B cell (primary cell): Measurements from ENCODE around the gene SUMO3. TPM values are rescaled to one million over a fixed set of nuclear protein-coding genes. Genes with fewer than 3 reads are reported as not detected.

Experiments
- ATAC-seq: fragments of 200-7000 bp; cut with Tn5 transposase; one replicate; pipeline ENCODE4 v1.10.0; 2021; ENCODE audit warnings: low read depth, mild to moderate bottlenecking, moderate number of reproducible peaks, moderate library complexity
- CTCF ChIA-PET: fragments of 350-600 bp; sonication (Branson Sonifier 250); formaldehyde crosslinking; loops from one replicate; lab custom pipeline; 2021; ENCODE audit warnings: antibody characterized with exemption, inconsistent platforms; lab: Charles Lee
- POLR2A ChIA-PET: fragments of 350-600 bp; sonication (Branson Sonifier 250); formaldehyde crosslinking; loops from one replicate; lab custom pipeline; 2021; ENCODE audit warnings: antibody characterized with exemption; lab: Charles Lee
- DNase-seq: peaks from one replicate; pipeline ENCODE4 v3.0.0; 2013
- H2AFZ ChIP-seq: 2 replicates; pipeline ENCODE4 v1.6.1; 2012; ENCODE audit warnings: mild to moderate bottlenecking, low read depth, low read length; ENCODE audit not compliant: insufficient read depth, poor library complexity, severe bottlenecking
- H3K27ac ChIP-seq, 2 donors: 1 replicate in 1 of 2; 2 replicates in 1 of 2; pipeline ENCODE4 v1.5.1; 2012 to 2013; ENCODE audit warnings: low read length in 2 of 2, mild to moderate bottlenecking in 2 of 2, moderate library complexity in 1 of 2
- H3K27me3 ChIP-seq, 4 experiments: fragments of 200-600 bp in 1 of 4; sonication (generic) in 1 of 4; replicated peaks in 1 of 4; 1 replicate in 2 of 4; 2 replicates in 2 of 4; pipeline versions ENCODE4 v1.6.1 to v1.7.0; 2013 to 2016; ENCODE audit warnings: low read length in 3 of 4, mild to moderate bottlenecking in 2 of 4, mixed read lengths in 1 of 4, moderate library complexity in 1 of 4; ENCODE audit not compliant: insufficient read depth in 4 of 4, control insufficient read depth in 3 of 4; ENCODE audit errors: control extremely low read depth in 1 of 4
- H3K36me3 ChIP-seq, 2 experiments: replicated peaks in 1 of 2; 1 replicate in 1 of 2; 2 replicates in 1 of 2; pipeline versions ENCODE4 v1.6.1 to v1.7.1; 2013; ENCODE audit warnings: low read length in 1 of 2; ENCODE audit not compliant: insufficient read depth in 2 of 2, control insufficient read depth in 1 of 2; ENCODE audit errors: control extremely low read depth in 1 of 2, extremely low read depth in 1 of 2
- H3K4me1 ChIP-seq, 2 donors: fragments of 200-600 bp in 1 of 2; sonication (generic) in 1 of 2; 1 replicate in 1 of 2; 2 replicates in 1 of 2; pipeline versions ENCODE4 v1.5.1 to v1.6.1; 2013 to 2017; ENCODE audit warnings: low read length in 2 of 2; ENCODE audit not compliant: control insufficient read depth in 2 of 2, insufficient read depth in 2 of 2
- H3K4me2 ChIP-seq: replicated peaks from 2 replicates; pipeline ENCODE3; 2012; ENCODE audit warnings: mild to moderate bottlenecking, low read depth, low read length; ENCODE audit not compliant: poor library complexity, severe bottlenecking
- H3K4me3 ChIP-seq, 5 experiments: fragments of 200-600 bp in 1 of 5; sonication (generic) in 1 of 5; 1 replicate in 3 of 5; 2 replicates in 2 of 5; pipeline versions ENCODE4 v1.5.1 to v1.7.0; 2011 to 2016; ENCODE audit warnings: low read length in 4 of 5, mild to moderate bottlenecking in 4 of 5, low read depth in 2 of 5, control low read depth in 1 of 5, moderate library complexity in 1 of 5; ENCODE audit not compliant: insufficient read depth in 1 of 5; ENCODE audit errors: control extremely low read depth in 1 of 5, extremely low read depth in 1 of 5
- H3K79me2 ChIP-seq: fragments of 200-600 bp; sonication (generic); one replicate; pipeline ENCODE4 v1.6.0; 2016; ENCODE audit warnings: low read length; ENCODE audit not compliant: control insufficient read depth, insufficient read depth
- H3K9ac ChIP-seq: fragments of 200-600 bp; sonication (generic); 2 replicates; pipeline ENCODE4 v1.6.1; 2017; ENCODE audit warnings: mild to moderate bottlenecking, low read length, moderate library complexity
- H3K9me3 ChIP-seq, 3 donors: one replicate each; pipeline versions ENCODE4 v1.6.1 to v1.7.1; 2013; ENCODE audit warnings: low read length in 2 of 3; ENCODE audit not compliant: control insufficient read depth in 2 of 3, insufficient read depth in 1 of 3; ENCODE audit errors: control extremely low read depth in 1 of 3
- H4K20me1 ChIP-seq: 2 replicates; pipeline ENCODE4 v1.6.0; 2012; ENCODE audit warnings: mild to moderate bottlenecking, low read length; ENCODE audit not compliant: insufficient read depth, control insufficient read depth, poor library complexity, severe bottlenecking
- H3K27ac Mint-ChIP-seq: one replicate; pipeline ENCODE4 v1.8.0; 2021; ENCODE audit warnings: mixed read lengths
- H3K27me3 Mint-ChIP-seq: one replicate; pipeline ENCODE4 v1.8.0; 2021; ENCODE audit warnings: mixed read lengths
- H3K4me1 Mint-ChIP-seq: one replicate; pipeline ENCODE4 v1.8.0; 2021; ENCODE audit warnings: mixed read lengths
- H3K4me3 Mint-ChIP-seq: one replicate; pipeline ENCODE4 v1.8.0; 2021; ENCODE audit warnings: mixed read lengths
- H3K9me3 Mint-ChIP-seq: one replicate; pipeline ENCODE4 v1.8.0; 2022; ENCODE audit warnings: mixed read lengths; ENCODE audit not compliant: insufficient read depth
- EZH2 ChIP-seq: IDR thresholded peaks from 2 replicates; pipeline ENCODE4 v1.6.1; 2012; ENCODE audit warnings: borderline replicate concordance, low read depth, mild to moderate bottlenecking, moderate library complexity, low read length; ENCODE audit not compliant: insufficient read depth, poor library complexity, severe bottlenecking
- WGBS: methylation state at CpG from one replicate; pipeline ENCODE4 v1.1.5; 2013; ENCODE audit warnings: missing lambda C conversion rate; ENCODE audit not compliant: insufficient coverage; 5-methylcytosine and 5-hydroxymethylcytosine counted together
- intact Hi-C: fragments of 100-400 bp; cut with micrococcal nuclease; formaldehyde crosslinking; loops from one replicate; pipeline ENCODE4 v1.10.0; 2022
- polyA plus RNA-seq: library from polyadenylated mRNA; depleted of rRNA; stranded (reverse); fragments of >200 nt; gene quantifications from 2 replicates; pipeline ENCODE4 v1.2.3, GENCODE V29; 2012
- total RNA-seq, 2 donors: library from RNA; stranded (reverse); fragments of 120-200 nt in 1 of 2; gene quantifications; 1 replicate in 1 of 2; 2 replicates in 1 of 2; pipeline versions ENCODE4 v1.2.3 to v1.2.4, GENCODE V29; 2013 to 2022
- TF ChIP-seq, protein P1 (sequence below): fragments of 200-600 bp; IDR thresholded peaks from one replicate; pipeline ENCODE4 v1.8.0; 2022; ENCODE audit warnings: antibody characterized with exemption, mild to moderate bottlenecking

The SUMO3 gene
- total and polyA plus RNA-seq, 2 donors (not counting 1 experiment from before 2014, with no cell fraction given) = 37.6 to 44.8 TPM

DNA sequence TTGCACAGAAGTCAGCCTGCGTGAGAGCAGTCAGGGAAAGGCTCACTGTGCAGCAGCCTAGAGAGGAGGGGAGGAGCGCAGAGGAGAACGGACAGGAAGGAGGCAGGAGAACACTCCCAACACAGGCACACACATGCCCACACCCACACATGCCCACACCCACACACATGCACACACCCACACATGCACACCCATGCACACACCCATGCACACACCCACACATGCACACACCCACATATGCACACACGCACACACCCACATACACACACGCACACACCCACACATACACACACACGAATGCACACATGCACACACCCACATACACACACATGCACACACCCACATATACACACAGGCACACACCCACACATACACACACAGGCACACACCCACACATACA is 7.1 kb downstream of the SUMO3 start:
- no peaks in the 10 kb centered on the region for H3K9me3 ChIP-seq
- peak overlapping the region; percentile 34 for H3K27ac Mint-ChIP-seq
- DNase-seq = no peak
- WGBS = 92% methylated on average over 4 of the region's 6 CpGs
- H3K27ac ChIP-seq = no peak overlapping the region
- TF ChIP-seq, protein P1, sequence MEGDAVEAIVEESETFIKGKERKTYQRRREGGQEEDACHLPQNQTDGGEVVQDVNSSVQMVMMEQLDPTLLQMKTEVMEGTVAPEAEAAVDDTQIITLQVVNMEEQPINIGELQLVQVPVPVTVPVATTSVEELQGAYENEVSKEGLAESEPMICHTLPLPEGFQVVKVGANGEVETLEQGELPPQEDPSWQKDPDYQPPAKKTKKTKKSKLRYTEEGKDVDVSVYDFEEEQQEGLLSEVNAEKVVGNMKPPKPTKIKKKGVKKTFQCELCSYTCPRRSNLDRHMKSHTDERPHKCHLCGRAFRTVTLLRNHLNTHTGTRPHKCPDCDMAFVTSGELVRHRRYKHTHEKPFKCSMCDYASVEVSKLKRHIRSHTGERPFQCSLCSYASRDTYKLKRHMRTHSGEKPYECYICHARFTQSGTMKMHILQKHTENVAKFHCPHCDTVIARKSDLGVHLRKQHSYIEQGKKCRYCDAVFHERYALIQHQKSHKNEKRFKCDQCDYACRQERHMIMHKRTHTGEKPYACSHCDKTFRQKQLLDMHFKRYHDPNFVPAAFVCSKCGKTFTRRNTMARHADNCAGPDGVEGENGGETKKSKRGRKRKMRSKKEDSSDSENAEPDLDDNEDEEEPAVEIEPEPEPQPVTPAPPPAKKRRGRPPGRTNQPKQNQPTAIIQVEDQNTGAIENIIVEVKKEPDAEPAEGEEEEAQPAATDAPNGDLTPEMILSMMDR = no peak
- TF ChIP-seq EZH2 = no peak
- no peak overlapping the region for H3K4me2 ChIP-seq
- H3K4me3 Mint-ChIP-seq = no peak overlapping the region
- H4K20me1 ChIP-seq = peaks cover 55% of the 10 kb centered on the region
- no peaks in the 10 kb centered on the region for H3K9me3 Mint-ChIP-seq
- H3K79me2 ChIP-seq = peaks cover 45% of the 10 kb centered on the region
- no peak overlapping the region for H2AFZ ChIP-seq
- no peaks in the 10 kb centered on the region for H3K4me1 ChIP-seq
- H3K36me3 ChIP-seq = peaks cover 1 to 31% of the 10 kb centered on the region in 2 experiments
- intact Hi-C loops = loop anchor here (10.0 kb wide), 2 partner anchors 264 to 1836 kb away; partner anchors contain the start of genes ADARB1 and PKNOX1
- peaks cover 6% of the 10 kb centered on the region for H3K4me1 Mint-ChIP-seq
- ChIA-PET CTCF (no interaction called here), POLR2A (no interaction called here)
- H3K27me3 ChIP-seq = no peaks in the 10 kb centered on the region
- H3K4me3 ChIP-seq = no peak overlapping the region
- H3K27me3 Mint-ChIP-seq = no peaks in the 10 kb centered on the region
- no peak for ATAC-seq
- H3K9ac ChIP-seq = no peak overlapping the region

DNA sequence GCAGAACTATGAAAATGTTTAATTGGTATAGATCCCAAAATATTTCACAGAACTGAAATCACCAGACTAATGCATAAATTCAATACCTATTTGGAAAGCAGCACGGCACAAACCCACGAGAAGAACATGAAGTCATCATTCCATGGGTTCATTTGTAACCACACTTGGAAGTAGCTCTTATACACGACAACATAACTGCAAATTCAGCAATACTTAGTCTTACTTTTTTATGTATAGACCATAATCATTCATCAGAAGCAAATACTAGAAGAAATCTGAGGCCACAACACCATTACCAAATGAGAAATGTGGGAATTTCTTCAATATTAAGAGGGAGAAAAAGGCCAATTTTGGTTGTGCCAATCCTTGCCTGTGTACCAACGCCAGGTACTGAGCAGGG is 12.0 kb downstream of the SUMO3 start:
- CTCF ChIA-PET = interaction anchor here (1.8 to 3.2 kb wide), 2 partner anchors 9 to 13 kb away, joined by 4 to 12 read pairs; no protein-coding TSS in a partner anchor

More for the DNA sequence above, 12.0 kb downstream of the SUMO3 start:
- intact Hi-C loops = no loop called here
- Histone ChIP-seq H3K4me3 (no peak overlapping the region), H3K9ac (no peak overlapping the region), H4K20me1 (peaks cover 12% of the 10 kb centered on the region), H3K36me3 (peaks cover 1 to 36% of the 10 kb centered on the region in 2 experiments), H3K4me2 (no peak overlapping the region), H3K79me2 (peaks cover 27% of the 10 kb centered on the region), H3K9me3 (no peaks in the 10 kb centered on the region), H2AFZ (no peak overlapping the region), H3K4me1 (peaks cover 7 to 11% of the 10 kb centered on the region in 2 donors), H3K27ac (no peak overlapping the region), H3K27me3 (no peaks in the 10 kb centered on the region)
- WGBS = 100% methylated on average over 2 of the region's 4 CpGs
- H3K27me3 Mint-ChIP-seq = no peaks in the 10 kb centered on the region
- TF ChIP-seq, protein P1 = no peak
- TF ChIP-seq EZH2 = no peak
- DNase-seq = no peak
- H3K4me1 Mint-ChIP-seq = peaks cover 14% of the 10 kb centered on the region
- no peak for ATAC-seq
- H3K9me3 Mint-ChIP-seq = no peaks in the 10 kb centered on the region
- no peak overlapping the region for H3K4me3 Mint-ChIP-seq
- POLR2A ChIA-PET = no interaction called here
- H3K27ac Mint-ChIP-seq = no peak overlapping the region
